Superior temporal gyrus (tissue), 1 donor: ENCODE results near the gene SMTNL1.
A peak's percentile ranks its signal among the peaks of the same experiment; 100 is the strongest.

Source experiments
- DNase-seq: peaks from one replicate; pipeline ENCODE4 v3.0.0-alpha.2; 2016; ENCODE audit errors: extremely low spot score

SMTNL1 gene

GRCh38 chr11:57546451-57546850 is 9.1 kb downstream of the SMTNL1 start:
- DNase-seq: no peak

GRCh38 chr11:57546869-57547475 is 9.6 kb downstream of the SMTNL1 start:
- no peak for DNase-seq

DNA sequence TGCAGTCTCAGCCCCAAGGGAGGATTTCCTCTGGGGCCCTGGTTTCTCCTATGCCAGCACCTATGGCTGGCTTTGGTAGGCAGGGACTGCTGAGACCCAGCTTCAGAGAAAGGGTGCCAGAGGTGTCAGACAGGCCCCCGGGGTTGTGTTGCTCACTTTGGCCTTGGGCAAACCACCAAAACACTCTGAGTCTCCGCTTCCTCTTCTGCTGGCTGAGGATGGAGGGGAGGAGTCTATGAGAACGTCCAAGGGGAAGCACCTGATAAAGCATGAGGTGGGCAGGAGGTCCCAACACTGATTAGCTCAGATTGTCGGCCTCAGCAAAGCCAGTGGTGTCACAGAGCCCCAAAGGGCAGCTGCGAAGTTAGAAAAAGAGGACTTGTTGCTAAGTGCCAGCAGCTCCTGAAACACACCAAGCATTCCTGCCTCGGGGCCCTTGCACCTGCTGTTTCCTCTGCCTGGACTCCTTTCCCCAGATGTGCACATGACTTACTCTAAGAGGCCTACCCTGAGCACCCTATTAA is 10.5 kb downstream of the SMTNL1 start:
- no peak for DNase-seq

GRCh38 chr11:57549983-57550382 is 12.6 kb downstream of the SMTNL1 start:
- no peak for DNase-seq

GRCh38 chr11:57551941-57552340 is 14.5 kb downstream of the SMTNL1 start:
- no peak for DNase-seq

DNA sequence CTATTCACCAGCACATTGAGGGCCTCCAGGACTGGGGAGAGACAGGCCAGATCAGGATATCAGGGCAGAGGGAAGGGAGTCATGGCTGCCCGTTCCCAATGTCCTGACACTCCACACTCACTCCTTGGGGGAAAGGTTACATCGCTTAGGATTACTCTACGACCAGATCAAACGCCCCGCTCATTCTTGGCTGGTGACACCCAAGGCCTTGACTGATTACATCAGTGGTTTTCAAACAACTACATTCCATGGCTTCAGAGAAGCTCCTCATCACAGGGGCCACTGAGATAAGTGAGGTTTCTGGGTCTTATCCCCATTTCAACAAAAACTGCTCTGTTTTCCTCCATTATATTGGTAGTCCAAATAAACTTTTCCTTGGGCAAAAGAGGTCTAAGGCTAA is 15.1 kb downstream of the SMTNL1 start:
- no peak for DNase-seq

GRCh38 chr11:57555393-57555792 is 18.0 kb downstream of the SMTNL1 start:
- no peak for DNase-seq

DNA sequence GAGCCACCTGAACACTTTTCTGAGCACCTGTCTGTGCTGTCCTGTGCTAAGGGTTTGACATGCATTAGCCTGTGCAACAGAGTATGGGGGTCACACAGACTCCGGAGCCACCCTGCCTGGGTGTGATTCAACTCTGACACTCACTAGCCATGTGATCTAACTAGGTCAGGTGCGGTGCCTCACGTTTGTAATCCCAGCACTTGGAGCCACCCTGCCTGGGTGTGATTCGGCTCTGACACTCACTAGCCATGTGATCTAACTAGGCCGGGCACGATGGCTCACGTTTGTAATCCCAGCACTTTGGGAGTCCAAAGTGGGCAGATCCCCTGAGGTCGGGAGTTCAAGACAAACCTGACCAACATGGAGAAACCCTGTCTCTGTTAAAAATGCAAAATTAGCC is 18.6 kb downstream of the SMTNL1 start:
- DNase-seq: no peak

GRCh38 chr11:57560146-57560545 is 22.8 kb downstream of the SMTNL1 start:
- no peak for DNase-seq

- DNase-seq: no peak
These were observed 25.2 kb downstream of the SMTNL1 start for GRCh38 chr11:57562596-57562995.

- DNase-seq: peak; percentile 77
These were observed 28.9 kb downstream of the SMTNL1 start for GRCh38 chr11:57566005-57566904.

- DNase-seq: peak; percentile 42
These were observed 29.6 kb downstream of the SMTNL1 start for GRCh38 chr11:57566905-57567514.

- peak; percentile 59 for DNase-seq
These were observed 30.3 kb downstream of the SMTNL1 start, which contains the start of gene UBE2L6 for GRCh38 chr11:57567515-57568329. Gene UBE2L6 (minus strand): TSS chr11:57567672. CDS start chr11:57567611, 61 bp downstream.

DNA sequence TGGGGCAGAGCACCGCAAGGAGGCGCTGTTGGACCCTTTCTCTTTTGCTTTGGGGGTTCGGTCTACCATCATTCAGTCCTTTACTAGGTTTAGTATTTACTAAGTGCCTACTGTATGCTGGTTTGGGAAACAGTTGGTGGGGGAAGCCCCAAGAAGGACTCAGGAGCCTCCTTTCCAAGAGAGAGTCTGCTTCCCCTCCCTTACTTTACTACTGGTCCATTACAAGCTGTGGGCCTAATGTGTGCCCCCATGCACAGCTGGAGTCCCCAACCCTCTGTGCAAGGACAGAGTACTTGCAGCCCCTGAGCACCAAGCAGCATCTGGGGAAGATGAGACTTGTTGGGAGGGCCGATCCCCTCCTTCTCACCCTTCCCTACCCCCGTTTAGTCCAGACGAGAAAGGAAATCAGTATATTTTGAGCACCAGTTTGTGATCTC is 31.0 kb downstream of the SMTNL1 start:
- DNase-seq: peak; percentile 93

DNA sequence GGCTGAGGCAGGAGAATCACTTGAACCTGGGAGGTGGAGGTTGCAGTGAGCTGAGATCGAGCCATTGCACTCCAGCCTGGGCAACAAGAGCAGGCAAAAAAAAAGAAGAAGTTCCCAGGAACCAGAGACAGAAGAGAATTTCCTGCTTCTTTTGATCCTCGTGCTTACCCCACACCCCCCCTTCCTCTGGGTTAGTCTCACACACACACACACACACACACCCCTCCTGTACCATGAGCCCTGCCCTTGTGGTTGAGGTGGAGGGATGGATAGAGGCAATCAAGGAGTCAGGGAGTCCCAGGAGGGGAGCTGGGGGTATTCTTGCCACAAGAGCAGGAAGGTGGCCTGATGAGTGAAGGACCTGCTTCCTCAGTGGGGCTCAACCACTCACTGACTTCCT is 34.2 kb downstream of the SMTNL1 start:
- no peak for DNase-seq

GRCh38 chr11:57574061-57574460 is 36.7 kb downstream of the SMTNL1 start:
- DNase-seq: no peak

- DNase-seq: no peak
These were observed 46.9 kb downstream of the SMTNL1 start for GRCh38 chr11:57584341-57584740.

DNA sequence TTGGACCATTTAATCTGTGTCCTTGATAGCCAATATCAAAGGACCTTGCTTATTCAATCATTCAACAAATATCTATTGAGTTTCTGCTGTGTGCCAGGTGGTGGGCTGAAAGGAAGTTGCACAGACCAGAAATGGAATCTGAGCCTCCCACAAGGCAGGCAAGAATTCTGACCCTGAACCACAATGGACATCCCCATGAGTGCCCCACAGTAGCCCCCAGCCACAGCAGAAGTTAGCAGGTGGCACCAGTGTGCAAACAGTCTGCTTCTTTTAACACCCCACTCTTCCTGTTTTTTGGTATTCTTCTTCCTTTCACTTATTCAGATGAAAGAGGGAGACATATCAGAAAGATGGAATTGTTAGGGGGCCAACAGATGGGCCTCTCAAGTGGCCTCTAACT is 47.9 kb downstream of the SMTNL1 start:
- no peak for DNase-seq

GRCh38 chr11:57586711-57587245 is 49.4 kb downstream of the SMTNL1 start:
- DNase-seq: no peak

GRCh38 chr11:57588046-57588710 is 50.8 kb downstream of the SMTNL1 start:
- DNase-seq: no peak
